Right hindlimb (tissue), 1 donor: Measurements from ENCODE around the gene RASGRF2.
"Not testable (repeated sequence)": the region's sequence is repeated elsewhere in the genome, so short reads cannot be mapped to it uniquely, and the experiment has no call there.

Experiments
- DNase-seq: peaks from one replicate; pipeline ENCODE4 v3.0.0-alpha.2; 2018

Gene RASGRF2

DNA sequence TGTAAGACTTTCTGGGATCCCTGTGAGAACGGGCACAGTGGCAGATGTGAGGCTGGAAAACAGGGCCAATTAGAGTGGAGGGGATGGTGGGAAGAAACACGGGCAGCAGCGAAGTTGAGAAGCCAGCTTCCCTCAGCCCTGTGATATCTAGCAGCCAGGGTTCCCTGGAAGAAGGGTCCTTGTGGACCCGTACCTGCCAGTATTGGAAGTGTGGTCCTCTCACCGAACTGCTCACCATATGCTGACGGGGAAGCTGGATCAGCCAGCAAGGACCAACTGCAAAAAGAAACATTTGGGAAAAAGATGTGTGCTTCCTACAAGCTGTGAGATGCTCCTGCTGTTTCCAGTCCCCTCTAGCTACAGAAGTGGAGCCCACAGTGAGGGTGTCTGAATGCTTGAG, 286.5 kb downstream of the RASGRF2 start:
- DNase-seq: no peak

DNA sequence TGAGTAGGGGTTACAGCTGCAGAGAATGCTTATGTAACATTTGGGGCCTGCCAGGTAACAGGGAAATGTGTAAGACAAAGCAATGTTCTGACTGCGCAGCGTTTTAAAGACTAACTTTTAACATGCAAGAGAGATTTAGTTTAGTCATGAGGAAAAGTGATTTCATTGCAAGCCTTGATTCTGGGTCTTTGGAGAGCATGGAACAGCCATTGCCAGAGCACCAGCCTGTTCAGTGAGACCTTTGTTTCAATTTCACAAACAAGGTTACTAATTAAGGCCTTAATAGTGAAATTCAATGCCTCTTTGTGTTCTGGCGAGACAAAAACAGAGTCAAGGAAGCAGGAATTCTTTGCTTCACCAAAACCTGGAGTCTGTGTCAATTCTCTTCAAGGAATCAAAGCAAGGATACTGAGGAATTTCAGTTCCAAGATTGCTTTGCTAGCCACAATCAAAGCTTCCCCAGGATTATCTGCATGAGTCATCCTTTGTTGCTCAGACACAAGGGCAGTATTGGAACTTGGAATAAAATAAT, 287.3 kb downstream of the RASGRF2 start:
- no peak for DNase-seq

DNA sequence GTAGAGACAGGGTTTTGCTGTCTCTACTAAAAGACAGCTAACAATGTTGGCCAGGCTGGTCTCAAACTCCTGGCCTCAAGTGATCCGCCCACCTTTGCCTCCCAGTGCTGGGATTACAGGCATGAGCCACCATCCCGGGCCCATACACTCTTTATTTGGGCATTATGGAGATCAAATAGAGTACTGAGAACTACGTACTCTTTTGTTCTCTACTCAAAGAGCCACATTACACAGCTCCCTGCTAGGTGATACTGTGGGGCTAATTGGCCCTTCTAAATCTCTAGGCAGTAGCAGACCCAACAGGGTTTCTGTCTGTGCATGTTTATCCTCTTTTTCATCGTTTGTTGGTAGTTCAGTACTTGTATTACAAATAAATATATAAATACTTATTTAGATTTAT, 289.1 kb downstream of the RASGRF2 start:
- no peak for DNase-seq

DNA sequence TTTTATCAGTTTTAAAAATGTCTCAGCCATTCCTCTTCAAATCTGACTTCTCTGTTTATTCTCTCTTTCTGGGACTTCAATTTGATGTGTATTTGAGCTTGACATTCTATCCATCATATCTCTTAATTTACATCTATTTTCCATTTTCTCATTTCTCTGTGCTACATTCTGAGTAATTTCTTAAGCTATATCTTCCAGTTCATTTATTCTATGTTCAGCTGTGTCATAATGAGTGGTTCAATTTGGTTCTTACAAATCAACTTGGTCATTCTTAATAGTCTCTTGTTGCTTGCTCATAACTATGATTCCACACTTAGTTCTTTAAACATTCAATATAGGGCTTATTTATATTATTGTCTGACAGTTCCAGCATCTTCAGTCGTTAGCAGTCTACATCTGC, 289.8 kb downstream of the RASGRF2 start:
- no peak for DNase-seq

DNA sequence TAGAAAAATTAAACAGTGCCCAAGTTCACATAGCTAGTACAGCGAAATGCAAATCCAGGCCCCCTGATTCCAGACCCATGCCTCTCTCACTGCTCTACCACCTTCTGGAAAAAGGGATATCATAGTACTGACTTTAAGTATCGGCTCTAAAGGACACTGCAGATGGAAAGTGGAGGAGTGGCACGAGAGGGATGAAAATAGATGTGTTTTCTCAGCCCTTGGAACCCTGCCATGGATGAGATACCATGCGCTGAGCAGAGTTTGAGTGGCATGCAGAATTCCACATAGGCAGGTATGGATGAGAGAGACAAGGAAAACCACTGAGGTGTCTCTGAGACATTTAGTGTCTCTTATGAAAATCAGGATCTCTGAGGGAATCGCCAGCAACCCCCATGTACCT, 291.8 kb downstream of the RASGRF2 start:
- no peak for DNase-seq

DNA sequence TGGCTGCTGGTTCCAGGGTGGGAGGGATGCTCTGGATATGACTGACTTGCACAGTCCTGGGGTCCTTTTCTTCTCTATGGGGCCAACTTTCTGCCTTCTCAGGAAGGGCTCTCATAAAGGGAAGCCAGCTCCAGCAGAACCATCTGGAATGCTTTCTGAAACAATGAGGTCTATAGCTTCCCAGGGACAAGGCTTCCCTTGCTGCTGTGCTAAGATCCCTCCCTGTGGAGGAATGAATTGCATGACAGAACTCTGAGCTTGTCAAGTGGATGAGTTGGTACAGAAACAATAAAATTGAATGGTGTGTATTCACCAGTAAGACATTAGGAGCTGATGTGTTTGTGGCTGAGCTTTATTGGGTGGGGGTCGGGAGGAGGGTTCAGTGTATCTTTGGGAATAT, 292.7 kb downstream of the RASGRF2 start:
- DNase-seq: no peak

DNA sequence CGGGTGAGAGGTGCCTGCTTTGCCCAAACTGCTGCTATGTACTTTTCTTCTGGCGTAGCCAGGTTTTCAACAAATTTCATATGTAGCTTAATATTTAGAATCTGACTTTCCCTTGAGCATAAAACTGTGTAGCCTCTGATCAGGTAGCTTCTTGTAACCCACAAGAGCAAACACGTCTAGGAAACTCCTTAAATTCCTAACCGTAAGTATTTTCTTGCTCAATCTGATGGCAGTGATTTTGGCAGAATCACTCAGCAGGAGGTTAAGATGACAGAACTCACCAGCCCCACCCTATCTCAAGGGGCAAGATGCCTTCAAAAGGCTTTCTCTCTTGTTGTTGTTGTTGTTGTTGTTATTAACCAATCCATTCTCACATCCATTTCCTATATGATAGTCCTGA, 293.7 kb downstream of the RASGRF2 start:
- no peak for DNase-seq

DNA sequence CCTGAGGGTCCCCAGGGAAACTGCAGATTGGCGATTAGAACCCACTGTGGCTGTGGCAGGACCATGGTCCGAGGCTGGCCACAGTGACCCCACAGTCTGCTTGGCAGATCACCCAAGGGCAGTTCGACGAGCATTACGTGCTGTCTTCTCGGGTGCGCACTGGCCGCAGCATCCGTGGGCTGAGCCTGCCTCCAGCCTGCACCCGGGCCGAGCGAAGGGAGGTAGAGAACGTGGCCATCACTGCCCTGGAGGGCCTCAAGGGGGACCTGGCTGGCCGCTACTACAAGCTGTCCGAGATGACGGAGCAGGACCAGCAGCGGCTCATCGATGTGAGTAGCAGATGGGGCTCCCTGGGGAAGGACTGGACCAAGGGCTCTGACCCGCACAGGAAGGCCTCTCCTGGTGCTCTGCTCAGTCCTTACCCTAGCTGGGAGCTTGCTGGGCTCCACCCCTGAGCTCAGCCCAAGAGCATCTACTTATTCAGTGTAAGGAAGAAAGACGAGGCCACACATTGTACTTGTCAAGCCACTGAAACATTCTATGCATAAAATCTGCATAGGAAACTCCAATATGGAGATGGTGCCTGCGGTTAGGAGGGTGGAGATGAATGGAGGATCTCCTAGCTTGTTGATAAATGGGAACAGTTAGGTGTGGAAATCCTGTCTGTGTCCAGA, 294.9 kb downstream of the RASGRF2 start:
- no peak for DNase-seq

DNA sequence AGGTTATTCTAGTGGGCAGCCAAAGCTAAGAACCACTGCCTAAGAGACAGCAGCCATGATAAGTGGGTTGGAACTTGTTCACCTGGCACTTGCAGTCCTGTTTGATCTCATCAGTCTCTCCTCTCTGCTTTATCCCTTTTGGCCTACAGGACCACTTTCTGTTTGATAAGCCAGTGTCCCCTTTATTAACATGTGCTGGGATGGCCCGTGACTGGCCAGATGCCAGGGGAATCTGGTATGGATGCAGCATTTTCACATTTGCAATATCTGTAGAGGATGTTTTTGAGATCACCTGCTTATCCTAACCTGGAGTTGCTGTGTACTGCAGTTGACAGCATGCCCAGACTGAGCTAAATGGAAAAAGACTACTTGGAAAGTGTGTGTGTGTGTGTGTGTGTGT, 296.6 kb downstream of the RASGRF2 start:
- no peak for DNase-seq

DNA sequence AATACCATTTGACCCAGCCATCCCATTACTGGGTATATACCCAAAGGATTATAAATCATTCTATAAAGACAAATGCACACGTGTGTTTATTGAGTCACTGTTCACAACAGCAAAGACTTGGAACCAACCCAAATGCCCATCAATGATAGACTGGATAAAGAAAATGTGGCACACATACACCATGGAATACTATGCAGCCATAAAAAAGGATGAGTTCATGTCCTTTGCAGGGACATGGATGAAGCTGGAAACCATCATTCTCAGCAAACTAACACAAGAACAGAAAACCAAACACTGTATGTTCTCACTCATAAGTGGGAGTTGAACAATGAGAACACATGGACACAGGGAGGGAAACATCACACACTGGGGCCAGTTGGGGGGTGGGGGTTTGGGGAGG, 302.6 kb downstream of the RASGRF2 start:
- not testable (repeated sequence) for DNase-seq

DNA sequence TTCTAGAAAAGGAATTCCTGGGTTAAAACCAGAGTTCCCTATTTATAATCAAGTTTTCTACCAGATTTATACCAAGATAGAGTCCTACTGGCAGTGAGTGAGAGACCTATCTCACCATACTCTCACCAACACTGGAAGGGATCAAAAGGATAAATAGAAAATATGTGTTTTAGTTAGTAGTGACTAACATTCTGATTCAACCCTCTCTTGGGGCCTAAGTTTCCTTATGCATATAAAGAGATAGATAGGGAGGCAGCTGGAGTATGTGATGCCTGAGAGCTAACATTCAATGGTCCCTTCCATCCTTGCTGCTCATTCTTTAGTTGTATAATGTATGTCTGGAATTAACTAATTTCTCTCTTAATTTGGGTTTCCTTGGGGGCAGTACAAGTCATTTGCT, 304.9 kb downstream of the RASGRF2 start:
- DNase-seq: no peak

DNA sequence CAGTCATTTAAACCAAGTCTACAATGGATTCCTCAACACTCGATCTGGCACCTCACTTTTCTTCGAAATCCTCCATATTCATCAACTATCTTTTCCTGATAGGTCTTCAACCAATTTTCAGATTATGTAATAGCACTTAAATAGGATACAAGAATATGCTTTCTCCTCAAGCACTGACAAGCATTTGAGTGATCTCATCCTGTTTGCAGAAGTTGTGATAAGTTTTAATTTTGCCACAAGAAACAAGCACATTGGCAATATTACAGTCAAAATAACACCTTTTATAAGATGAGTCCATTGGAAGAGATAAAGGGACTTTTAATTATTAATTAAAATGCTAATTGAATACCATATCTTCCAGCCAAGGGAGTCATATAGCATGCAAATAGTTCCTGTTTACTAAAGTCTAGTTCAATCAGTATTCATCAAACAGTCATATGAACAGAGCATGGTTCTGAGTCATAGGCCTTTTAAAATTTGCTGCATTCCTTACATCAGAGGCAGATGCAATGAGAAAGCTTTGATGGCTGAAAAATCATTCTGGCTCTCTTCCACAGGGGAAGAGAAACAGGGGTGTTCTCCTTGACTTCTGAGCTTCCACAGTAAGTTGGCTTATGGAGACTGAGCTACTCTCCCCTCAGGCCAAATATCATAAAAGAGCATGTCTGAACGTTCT, 308.5 kb downstream of the RASGRF2 start:
- DNase-seq: no peak

DNA sequence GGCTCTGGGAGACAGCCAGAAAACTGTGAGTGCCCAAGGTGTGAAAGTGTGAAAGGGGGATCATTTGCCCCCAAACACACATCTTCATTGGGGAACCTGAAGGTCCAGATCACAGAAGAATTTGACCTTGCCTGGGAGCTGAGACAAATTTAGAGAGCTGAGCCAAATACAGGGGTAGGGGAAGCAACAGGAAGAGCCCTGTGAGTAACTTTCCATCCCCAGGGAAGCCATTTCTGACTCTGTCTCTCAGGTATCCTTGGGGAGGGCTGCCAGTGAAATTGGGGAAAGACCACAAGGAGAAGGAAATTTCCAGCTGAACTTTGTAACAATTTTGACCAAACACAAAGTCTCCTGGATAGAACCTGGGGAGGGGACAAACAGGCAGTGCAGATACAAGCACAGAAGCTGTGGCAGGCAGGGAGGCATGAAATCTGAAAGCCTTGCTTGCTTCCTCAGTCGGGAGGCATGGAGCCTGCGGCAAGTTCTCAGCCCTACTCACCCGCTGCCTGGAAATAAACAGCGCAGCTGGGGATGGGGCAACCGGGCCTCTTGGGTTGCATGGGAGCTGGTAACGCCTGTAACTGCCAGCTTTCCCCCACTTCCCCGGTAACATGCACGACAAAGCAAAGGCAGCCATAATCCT, 309.7 kb downstream of the RASGRF2 start:
- DNase-seq: no peak

DNA sequence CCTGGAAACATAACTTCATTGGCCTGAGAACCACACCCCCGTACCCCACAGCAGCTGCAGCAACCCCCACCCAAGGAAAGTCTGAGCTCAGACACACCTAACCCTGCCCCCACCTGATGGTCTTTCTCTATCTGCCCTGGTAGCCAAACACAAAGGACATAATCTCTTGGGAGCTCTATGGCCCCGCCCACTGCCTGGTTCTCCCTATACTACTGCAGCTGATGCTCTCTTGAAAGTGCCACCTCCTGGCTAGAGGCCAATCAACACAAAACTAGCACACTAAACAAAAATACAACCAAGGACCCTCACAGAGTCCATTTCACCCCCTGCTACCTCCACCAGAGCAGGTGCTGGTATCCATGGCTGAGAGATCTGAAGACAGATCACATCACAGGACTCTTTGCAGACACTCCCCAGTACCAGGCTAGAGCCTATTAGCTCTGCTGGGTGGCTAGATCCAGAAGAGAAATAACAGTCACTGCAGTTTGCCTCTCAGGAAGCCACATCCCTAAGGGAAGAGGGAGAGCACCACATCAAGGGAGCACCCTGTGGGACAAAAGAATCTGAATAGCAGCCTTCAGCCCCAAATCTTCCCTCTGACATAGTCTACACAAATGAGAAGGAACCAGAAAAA, 310.3 kb downstream of the RASGRF2 start:
- DNase-seq: not testable (repeated sequence)
